Progenitor cell of endocrine pancreas (in vitro differentiated cells): Measurements from ENCODE around the gene S100A16. TPM values are rescaled to one million over a fixed set of nuclear protein-coding genes. Genes with fewer than 3 reads are reported as not detected.

Source experiments
- DNase-seq: peaks from one replicate; pipeline ENCODE4 v3.0.0; 2021; ENCODE audit warnings: low spot score; ENCODE audit not compliant: unreplicated experiment
- H3K27ac Mint-ChIP-seq: 2 replicates; pipeline ENCODE4 v1.8.0; 2021; ENCODE audit warnings: mild to moderate bottlenecking, moderate library complexity, mixed read lengths
- H3K27me3 Mint-ChIP-seq: 2 replicates; pipeline ENCODE4 v1.8.0; 2021; ENCODE audit warnings: mixed read lengths
- H3K36me3 Mint-ChIP-seq: 2 replicates; pipeline ENCODE4 v1.8.0; 2022; ENCODE audit warnings: mixed read lengths; ENCODE audit not compliant: insufficient read depth
- H3K4me1 Mint-ChIP-seq: 2 replicates; pipeline ENCODE4 v1.8.0; 2021; ENCODE audit warnings: low read depth, mixed read lengths
- H3K4me3 Mint-ChIP-seq: 2 replicates; pipeline ENCODE4 v1.8.0; 2021; ENCODE audit warnings: low read depth, mild to moderate bottlenecking, moderate library complexity, mixed read lengths
- H3K9me3 Mint-ChIP-seq: 2 replicates; pipeline ENCODE4 v1.8.0; 2021; ENCODE audit warnings: low read depth, mixed read lengths
- CTCF ChIP-seq: fragments of 200-600 bp; sonication (generic); IDR thresholded peaks from one replicate; pipeline ENCODE4 v1.5.0; 2021; ENCODE audit warnings: antibody characterized with exemption, mild to moderate bottlenecking; ENCODE audit not compliant: unreplicated experiment
- total RNA-seq: library from RNA; stranded (reverse); gene quantifications from 2 replicates; pipeline ENCODE4 v1.2.1, GENCODE V29; 2021

Gene S100A16
- total RNA-seq, 1 donor from 2014 or later = 46.8 TPM

- Mint-ChIP-seq H3K27ac (peak within 1 kb of the TSS; percentile 96), H3K27me3 (no peaks in the 10 kb centered on the region), H3K4me1 (peaks cover 20% of the 10 kb centered on the region), H3K4me3 (peak within 1 kb of the TSS; percentile 95), H3K36me3 (peaks cover 15% of the 10 kb centered on the region), H3K9me3 (no peaks in the 10 kb centered on the region)
- DNase-seq = peak; percentile 75
- TF ChIP-seq CTCF = peak; percentile 22
Observed at GRCh38 chr1:153658400-153659174, 45.6 kb upstream of the S100A16 start, which contains the start of gene SNAPIN. SNAPIN (plus strand) TSS chr1:153658703; CDS start chr1:153658744, 41 bp downstream.

GRCh38 chr1:153655333-153655732 lies 42.4 kb upstream of the S100A16 start:
- Mint-ChIP-seq H3K27ac (peak overlapping the region; percentile 85), H3K9me3 (no peaks in the 10 kb centered on the region), H3K36me3 (no peaks in the 10 kb centered on the region), H3K27me3 (no peaks in the 10 kb centered on the region), H3K4me1 (peaks cover 19% of the 10 kb centered on the region), H3K4me3 (no peak overlapping the region)
- no peak for TF ChIP-seq CTCF
- DNase-seq = no peak

GRCh38 chr1:153652805-153653500 lies 40.0 kb upstream of the S100A16 start:
- Mint-ChIP-seq H3K36me3 (no peaks in the 10 kb centered on the region), H3K4me1 (peaks cover 20% of the 10 kb centered on the region), H3K4me3 (no peak overlapping the region), H3K27me3 (no peaks in the 10 kb centered on the region), H3K27ac (no peak overlapping the region), H3K9me3 (no peaks in the 10 kb centered on the region)
- TF ChIP-seq CTCF = no peak
- no peak for DNase-seq

GRCh38 chr1:153651771-153652170 lies 38.8 kb upstream of the S100A16 start:
- no peak for TF ChIP-seq CTCF
- Mint-ChIP-seq H3K4me3 (no peak overlapping the region), H3K9me3 (no peaks in the 10 kb centered on the region), H3K36me3 (peaks cover 2% of the 10 kb centered on the region), H3K27me3 (no peaks in the 10 kb centered on the region), H3K4me1 (peaks cover 25% of the 10 kb centered on the region), H3K27ac (no peak overlapping the region)
- DNase-seq = no peak

- no peaks in the 10 kb centered on the region for H3K27me3 Mint-ChIP-seq
- no peaks in the 10 kb centered on the region for H3K9me3 Mint-ChIP-seq
- H3K4me3 Mint-ChIP-seq = no peak overlapping the region
- H3K4me1 Mint-ChIP-seq = peaks cover 24% of the 10 kb centered on the region
- TF ChIP-seq CTCF = no peak
- peak overlapping the region; percentile 60 for H3K27ac Mint-ChIP-seq
- DNase-seq = no peak
- H3K36me3 Mint-ChIP-seq = peaks cover 13% of the 10 kb centered on the region
Observed at GRCh38 chr1:153649863-153650235, 36.9 kb upstream of the S100A16 start.
